Gastroesophageal sphincter (tissue), 3 donors: Measurements from ENCODE around the gene SAYSD1.

Experiments
- CTCF ChIP-seq, 4 experiments: fragments of 200-600 bp in 2 of 4; fragments of 450-650 bp in 2 of 4; sonication (generic) in 1 of 4; IDR thresholded peaks; one replicate each; pipeline ENCODE4 v1.5.1; 2017 to 2019; ENCODE audit warnings: antibody characterized with exemption in 4 of 4, mild to moderate bottlenecking in 2 of 4, moderate library complexity in 2 of 4
- EP300 ChIP-seq: sonication (generic); formaldehyde crosslinking; IDR thresholded peaks from one replicate; pipeline ENCODE4 v1.6.1; 2017; ENCODE audit warnings: antibody characterized with exemption, mild to moderate bottlenecking
- POLR2A ChIP-seq, 2 donors: fragments of 450-650 bp; IDR thresholded peaks; one replicate each; pipeline ENCODE4 v1.6.1; 2017; ENCODE audit warnings: antibody characterized with exemption in 2 of 2, mild to moderate bottlenecking in 2 of 2, moderate library complexity in 1 of 2

GRCh38 chr6:39153766-39154397 is 38.9 kb upstream of the SAYSD1 start:
- no peak for TF ChIP-seq CTCF (IDR thresholded peaks at IDR 0.05)
- no peak for TF ChIP-seq POLR2A (IDR thresholded peaks at IDR 0.05)
- no peak for TF ChIP-seq EP300
